Spleen (tissue), 11 donors: Measurements from ENCODE around the gene HLCS. TPM values are rescaled to one million over a fixed set of nuclear protein-coding genes. Genes with fewer than 3 reads are reported as not detected.
A peak's percentile ranks its signal among the peaks of the same experiment; 100 is the strongest.

Source experiments
- DNase-seq: peaks from one replicate; pipeline ENCODE4 v3.0.0-alpha.2; 2020
- H3K27ac ChIP-seq, 8 donors: fragments of 200-600 bp; sonication (generic) in 7 of 8; 1 replicate in 4 of 8; 2 replicates in 4 of 8; pipeline versions ENCODE4 v1.5.0 to v1.8.0; 2016 to 2021; ENCODE audit warnings: inconsistent platforms in 4 of 8, mild to moderate bottlenecking in 4 of 8, moderate library complexity in 1 of 8
- H3K27me3 ChIP-seq, 7 donors: fragments of 200-600 bp; sonication (generic) in 6 of 7; replicated peaks in 1 of 7; 1 replicate in 4 of 7; 2 replicates in 3 of 7; pipeline versions ENCODE4 v1.5.0 to v1.8.0; 2016 to 2021; ENCODE audit warnings: inconsistent platforms in 3 of 7, mild to moderate bottlenecking in 1 of 7
- H3K36me3 ChIP-seq, 6 donors: fragments of 200-600 bp; sonication (generic) in 5 of 6; 1 replicate in 4 of 6; 2 replicates in 2 of 6; pipeline versions ENCODE4 v1.5.0 to v1.8.0; 2016 to 2021; ENCODE audit warnings: inconsistent platforms in 2 of 6
- H3K4me1 ChIP-seq, 6 donors: fragments of 200-600 bp; sonication (generic) in 5 of 6; 1 replicate in 3 of 6; 2 replicates in 3 of 6; pipeline versions ENCODE4 v1.5.0 to v1.8.0; 2016 to 2021; ENCODE audit warnings: inconsistent platforms in 3 of 6
- H3K4me3 ChIP-seq, 8 donors: fragments of 200-600 bp; sonication (generic) in 7 of 8; 1 replicate in 4 of 8; 2 replicates in 4 of 8; pipeline versions ENCODE4 v1.5.0 to v1.8.0; 2016 to 2021; ENCODE audit warnings: inconsistent platforms in 4 of 8, mild to moderate bottlenecking in 4 of 8, moderate library complexity in 2 of 8
- H3K9me3 ChIP-seq, 8 donors: fragments of 200-600 bp; sonication (generic) in 7 of 8; 1 replicate in 4 of 8; 2 replicates in 4 of 8; pipeline versions ENCODE4 v1.5.0 to v1.8.0; 2016 to 2021; ENCODE audit warnings: inconsistent platforms in 4 of 8
- CTCF ChIP-seq, 11 experiments: fragments of 200-600 bp in 7 of 11; fragments of 450-650 bp in 4 of 11; sonication (generic) in 4 of 11; IDR thresholded peaks in 8 of 11; conservative IDR thresholded peaks in 3 of 11; 1 replicate in 7 of 11; 2 replicates in 4 of 11; pipeline versions ENCODE4 v1.4.0 to v1.8.0; 2016 to 2021; ENCODE audit warnings: antibody characterized with exemption in 11 of 11, inconsistent platforms in 4 of 11, mild to moderate bottlenecking in 1 of 11
- POLR2A ChIP-seq, 3 donors: fragments of 450-650 bp; IDR thresholded peaks; one replicate each; pipeline ENCODE4 v1.5.1; 2017; ENCODE audit warnings: antibody characterized with exemption in 3 of 3, mild to moderate bottlenecking in 1 of 3
- POLR2AphosphoS5 ChIP-seq, 3 donors: sonication (generic); formaldehyde crosslinking; IDR thresholded peaks; one replicate each; pipeline ENCODE4 v1.5.1; 2017; ENCODE audit warnings: antibody characterized with exemption in 3 of 3
- WGBS, 5 donors: extraction: QIAGEN DNeasy Blood & Tissue Kit in 3 of 5; methylation state at CpG; one replicate each; pipeline versions ENCODE4 v1.1.5 to v1.1.7; 2013 to 2018; 5-methylcytosine and 5-hydroxymethylcytosine counted together
- intact Hi-C: fragments of 100-400 bp; cut with DNase I; formaldehyde crosslinking; loops from one replicate; pipeline ENCODE4 v1.15.0; 2023; ENCODE audit warnings: low total_unique reads
- polyA plus RNA-seq, 3 donors: library from polyadenylated mRNA; stranded (reverse); fragments of 200-250 nt; gene quantifications; one replicate each; pipeline ENCODE4 v1.2.1, GENCODE V29; 2013
- total RNA-seq, 7 donors: library from RNA; depleted of rRNA in 3 of 7; stranded (reverse); fragments of >200 nt in 3 of 7; fragmentation: NEBNext Ultra II Directional in 4 of 7; extraction: Animal tissue kit (Norgen Biotek cat#: 25700) in 4 of 7; gene quantifications; one replicate each; pipeline versions ENCODE4 v1.1.0 to v1.2.1, GENCODE V29; 2016 to 2021
- donor health status: healthy with polysubstance abuse.
- donor health status: DM: no; HTN: no; CAD: no; lungs with moderate emphysema.
- donor health status: DM: no; HTN: no; CAD: no.
- donor health status: Bipolar disorder and iron deficiency.
- donor health status: healthy.
- donor health status: DM: no; HTN: no; CAD: no.
- donor health status: DM: yes; HTN: yes; CAD: no.

HLCS gene
- total and polyA plus RNA-seq, 10 donors = 1.7 to 22.8 (median 16.3) TPM

GRCh38 chr21:36966821-36967768 is 626 bp upstream of the HLCS start:
- intact Hi-C loops = no loop called here
- peak overlapping the region; percentile 51 to 91 (median 82) for H3K27ac ChIP-seq
- H3K27me3 ChIP-seq = peaks cover 0 to 4% (median 0%) of the 10 kb centered on the region in 7 donors
- peak overlapping the region; percentile 36 to 87 (median 64) for H3K4me3 ChIP-seq
- H3K36me3 ChIP-seq = no peaks in the 10 kb centered on the region
- peak; percentile 90 for DNase-seq
- no peaks in the 10 kb centered on the region for H3K9me3 ChIP-seq
- 18 to 25% (median 22%) methylated on average over 21 to 34 of the region's 34 CpGs for WGBS, 5 donors
- TF ChIP-seq CTCF (IDR thresholded peaks at IDR 0.05 in 8 of 11, conservative IDR thresholded peaks at IDR 0.05 in 3 of 11) (peak in 1 of 11 experiments; percentile 3), POLR2A (IDR thresholded peaks at IDR 0.05) (no peak), POLR2AphosphoS5 (IDR thresholded peaks at IDR 0.05) (no peak)
- H3K4me1 ChIP-seq = peaks cover 0 to 27% (median 16%) of the 10 kb centered on the region in 6 donors

- 47 to 82% (median 52%) methylated on average over 7 to 10 of the region's 10 CpGs for WGBS, 5 donors
- Histone ChIP-seq H3K27me3 (peaks cover 0 to 4% (median 0%) of the 10 kb centered on the region in 7 donors), H3K4me3 (peak overlapping the region; percentile 56 to 87 (median 66)), H3K4me1 (peaks cover 0 to 27% (median 16%) of the 10 kb centered on the region in 6 donors), H3K27ac (peak overlapping the region; percentile 65 to 91 (median 81)), H3K36me3 (peaks cover 0 to 11% (median 0%) of the 10 kb centered on the region in 6 donors), H3K9me3 (no peaks in the 10 kb centered on the region)
- no peak for DNase-seq
- TF ChIP-seq POLR2AphosphoS5 (IDR thresholded peaks at IDR 0.05) (no peak), POLR2A (IDR thresholded peaks at IDR 0.05) (no peak), CTCF (IDR thresholded peaks at IDR 0.05 in 8 of 11, conservative IDR thresholded peaks at IDR 0.05 in 3 of 11) (no peak)
- intact Hi-C loops = no loop called here
These were observed 776 bp downstream of the HLCS start for GRCh38 chr21:36965720-36966065.

DNA sequence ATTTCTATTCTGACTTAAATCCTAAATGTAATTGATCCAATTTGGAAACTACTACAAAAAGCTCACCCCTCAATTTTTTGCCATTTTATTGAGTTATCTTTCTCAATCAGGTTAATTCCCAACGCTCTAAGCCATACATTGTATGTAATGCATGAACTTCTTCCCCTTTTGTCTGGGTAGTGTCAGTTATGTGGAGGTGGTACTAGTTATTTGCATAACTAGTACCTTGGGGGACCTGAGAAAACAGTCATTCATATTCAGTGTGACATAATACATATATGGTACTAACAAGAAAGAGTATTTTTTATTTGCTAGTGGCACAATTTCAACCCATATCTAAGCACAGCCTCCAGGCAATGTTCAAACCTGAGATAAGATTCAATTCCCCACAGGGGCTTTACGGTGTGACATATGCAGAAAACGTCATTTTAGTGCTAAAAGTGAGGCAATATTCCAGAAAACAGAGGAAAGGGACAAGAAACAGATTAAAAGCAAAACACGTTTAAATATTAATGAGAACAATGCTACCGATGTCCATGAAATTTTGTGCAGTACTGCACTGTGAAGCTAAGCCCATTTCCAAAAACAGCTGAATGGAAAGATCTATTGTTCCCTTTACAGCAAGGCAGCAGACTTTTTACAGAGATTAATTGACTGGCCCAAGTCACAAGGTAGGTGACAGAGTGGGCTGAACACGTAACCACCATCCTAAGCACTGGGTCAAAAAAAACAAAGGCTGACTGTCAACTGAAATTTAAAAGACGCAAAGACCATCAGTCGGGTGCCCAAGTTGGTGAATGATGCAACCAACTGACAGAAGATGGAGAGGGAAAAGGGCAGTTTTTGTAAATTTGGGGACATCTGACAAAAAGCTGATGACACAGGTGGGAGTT is 1.4 kb downstream of the HLCS start:
- peaks cover 0 to 27% (median 16%) of the 10 kb centered on the region in 6 donors for H3K4me1 ChIP-seq
- no peaks in the 10 kb centered on the region for H3K9me3 ChIP-seq
- peak overlapping the region in 4 of 8 donors; percentile 61 to 87 (median 71) for H3K4me3 ChIP-seq
- no peak overlapping the region for H3K27ac ChIP-seq
- peaks cover 0 to 4% (median 0%) of the 10 kb centered on the region in 7 donors for H3K27me3 ChIP-seq
- DNase-seq = no peak
- intact Hi-C loops = no loop called here
- WGBS, 5 donors = 77 to 84% (median 81%) methylated on average over 8 of the region's 8 CpGs
- H3K36me3 ChIP-seq = peaks cover 0 to 17% (median 2%) of the 10 kb centered on the region in 6 donors
- TF ChIP-seq CTCF (IDR thresholded peaks at IDR 0.05 in 8 of 11, conservative IDR thresholded peaks at IDR 0.05 in 3 of 11) (no peak), POLR2A (IDR thresholded peaks at IDR 0.05) (no peak), POLR2AphosphoS5 (IDR thresholded peaks at IDR 0.05) (no peak)
